Head of caudate nucleus (tissue), 42 donors: ENCODE results near the gene SEC24A.
A peak's percentile ranks its signal among the peaks of the same experiment; 100 is the strongest.
"Not testable (repeated sequence)": the region's sequence is repeated elsewhere in the genome, so short reads cannot be mapped to it uniquely, and the experiment has no call there.

ENCODE experiments used
- DNase-seq, 42 donors: peaks; one replicate each; pipeline versions ENCODE4 v3.0.0 to v3.0.0-alpha.2; 2020 to 2021; ENCODE audit warnings: mixed read lengths in 7 of 42
- intact Hi-C: fragments of 100-400 bp; cut with DNase I; formaldehyde crosslinking; loops from one replicate; pipeline ENCODE4 v1.15.0; 2022

Gene SEC24A

DNA sequence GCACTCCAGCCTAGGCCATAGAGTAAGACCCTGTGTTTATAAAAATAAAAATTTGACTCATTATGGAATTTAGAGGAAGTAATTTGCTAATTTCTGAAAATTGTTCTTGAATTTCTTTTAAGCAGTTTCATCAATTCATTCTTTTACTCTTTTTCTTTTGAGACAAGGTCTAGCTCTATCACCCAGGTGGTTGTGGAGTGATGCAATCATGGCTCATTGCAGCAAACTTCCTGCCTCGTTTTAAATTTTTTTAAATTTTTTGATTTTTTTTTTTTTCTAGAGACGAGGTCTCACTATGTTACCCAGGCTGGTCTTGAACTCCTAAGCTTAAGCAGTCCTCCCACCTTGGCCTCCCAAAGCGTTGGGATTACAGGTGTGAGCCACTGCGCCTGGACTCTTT lies 86.7 kb downstream of the SEC24A start:
- intact Hi-C loops: loop anchor here (5.0 to 10.0 kb wide), 2 partner anchors 80 to 172 kb away; partner anchors contain the start of gene PCBD2
- no peak for DNase-seq

DNA sequence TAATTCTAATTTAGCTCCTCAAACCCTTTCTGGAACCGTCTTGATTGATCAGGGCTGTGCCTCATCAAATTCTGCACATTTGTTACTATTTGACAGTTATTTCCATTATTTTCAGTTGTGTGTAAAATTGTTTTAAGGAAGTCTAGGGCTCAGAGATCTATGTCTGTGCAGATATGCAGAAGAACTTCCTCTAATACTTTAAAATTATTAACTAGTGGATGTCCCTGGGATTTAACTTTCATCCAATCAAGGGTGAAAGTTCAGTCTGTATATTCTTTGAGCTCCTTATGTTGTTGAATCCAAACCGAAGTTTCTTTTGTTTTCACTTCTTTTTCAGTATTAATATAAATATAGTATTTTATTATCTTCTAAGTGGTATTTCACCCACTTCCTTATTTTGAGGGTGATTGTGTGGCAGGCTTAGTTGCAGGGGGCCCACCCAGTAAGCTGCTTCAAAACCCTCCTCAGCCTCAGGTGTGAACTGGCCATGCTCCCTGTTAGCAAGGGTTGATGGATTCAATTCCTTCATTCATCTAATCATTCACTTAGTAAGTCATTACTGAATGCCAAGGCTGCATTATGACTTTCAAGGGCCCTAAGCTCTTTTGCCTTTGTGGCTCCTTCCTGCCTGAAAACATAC lies 87.7 kb downstream of the SEC24A start:
- no peak for DNase-seq
- intact Hi-C loops: loop anchor here (5.0 to 10.0 kb wide), 2 partner anchors 81 to 171 kb away; partner anchors contain the start of gene PCBD2

DNA sequence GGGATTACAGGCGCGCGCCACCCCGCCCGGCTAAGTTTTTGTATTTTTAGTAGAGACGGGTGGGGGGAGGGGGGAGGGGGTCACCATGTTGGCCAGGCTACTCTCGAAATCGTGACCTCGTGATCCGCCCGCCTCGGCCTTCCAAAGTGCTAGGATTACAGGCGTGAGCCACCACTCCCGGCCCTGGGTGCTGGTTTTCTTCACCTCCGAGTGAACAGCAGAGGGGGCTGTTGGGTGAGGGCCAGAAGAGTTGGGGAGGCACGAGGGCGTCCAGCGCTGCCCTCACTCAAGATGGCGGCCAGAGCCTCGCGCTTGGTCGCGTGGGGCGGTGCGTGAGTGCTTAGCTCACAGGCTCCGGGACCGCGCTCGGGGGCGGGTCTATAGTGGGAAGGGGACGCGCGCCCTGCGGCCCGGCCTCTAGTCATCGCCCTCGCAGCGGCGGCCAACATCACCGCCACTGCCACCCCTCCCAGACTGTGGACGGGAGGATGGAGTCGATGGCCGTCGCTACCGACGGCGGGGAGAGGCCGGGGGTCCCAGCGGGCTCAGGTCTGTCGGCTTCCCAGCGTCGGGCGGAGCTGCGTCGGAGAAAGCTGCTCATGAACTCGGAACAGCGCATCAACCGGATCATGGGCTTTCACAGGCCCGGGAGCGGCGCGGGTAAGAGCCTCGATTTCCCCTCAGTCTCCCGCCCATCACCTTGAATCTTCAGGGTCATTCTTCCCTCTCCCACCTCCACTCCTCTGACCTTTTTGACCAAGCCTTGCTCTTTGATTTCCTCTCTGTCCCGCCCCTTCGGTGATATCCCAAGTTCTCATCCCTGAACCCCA lies 89.8 kb downstream of the SEC24A start, which contains the start of gene CAMLG:
TSS of gene CAMLG (plus strand) at position 416 of the 830 bp plus-strand sequence. CDS start at position 489, 73 bp downstream.
- DNase-seq: peak; percentile 95 to 99 (median 98)
- intact Hi-C loops: loop anchor here (1.0 to 10.0 kb wide), 3 partner anchors 20 to 169 kb away; partner anchors contain the start of genes DDX46 and PCBD2

DNA sequence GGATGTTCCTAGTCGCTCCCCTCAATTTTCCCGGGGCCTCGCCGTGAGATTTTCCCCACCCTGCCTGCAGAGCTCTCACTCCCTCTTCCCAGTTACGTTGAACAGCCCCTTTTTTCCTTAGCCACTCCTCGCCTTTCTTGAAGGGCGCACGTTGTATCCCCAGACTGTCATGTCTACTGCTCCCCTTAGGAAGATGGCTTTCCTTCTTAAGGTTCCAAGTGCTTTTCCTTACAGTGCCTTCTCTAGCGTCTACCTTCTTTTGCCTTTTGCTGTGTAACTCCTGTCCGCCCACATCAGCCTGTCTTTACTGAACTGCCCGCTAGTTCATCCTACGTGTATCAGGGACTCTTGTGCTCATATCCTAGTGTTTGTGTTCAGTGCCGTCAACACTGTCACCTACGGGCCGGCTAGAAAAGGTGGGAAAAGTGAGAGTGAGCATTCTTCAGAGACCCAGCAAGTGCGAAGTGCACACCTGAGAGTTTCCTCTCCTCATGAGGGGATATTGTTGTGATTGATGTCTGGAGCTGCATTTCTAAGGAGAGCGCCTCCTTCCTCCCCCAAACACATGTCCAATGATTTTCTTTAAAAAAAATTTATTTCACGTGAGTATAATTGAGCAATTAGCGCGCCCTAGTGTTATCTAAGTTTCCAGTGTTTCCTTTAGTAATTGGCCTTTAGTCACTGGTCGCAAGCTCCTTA lies 90.5 kb downstream of the SEC24A start:
- intact Hi-C loops: loop anchor here (1.0 to 10.0 kb wide), 3 partner anchors 19 to 168 kb away; partner anchors contain the start of genes DDX46 and PCBD2
- peak in 26 of 42 donors; percentile 5 to 53 (median 24) for DNase-seq

- no peak for DNase-seq
- intact Hi-C loops: no loop called here
Observed at GRCh38 chr5:134741052-134741451, 92.5 kb downstream of the SEC24A start.

GRCh38 chr5:134742134-134742533 lies 93.5 kb downstream of the SEC24A start:
- intact Hi-C loops: no loop called here
- DNase-seq: no peak

DNA sequence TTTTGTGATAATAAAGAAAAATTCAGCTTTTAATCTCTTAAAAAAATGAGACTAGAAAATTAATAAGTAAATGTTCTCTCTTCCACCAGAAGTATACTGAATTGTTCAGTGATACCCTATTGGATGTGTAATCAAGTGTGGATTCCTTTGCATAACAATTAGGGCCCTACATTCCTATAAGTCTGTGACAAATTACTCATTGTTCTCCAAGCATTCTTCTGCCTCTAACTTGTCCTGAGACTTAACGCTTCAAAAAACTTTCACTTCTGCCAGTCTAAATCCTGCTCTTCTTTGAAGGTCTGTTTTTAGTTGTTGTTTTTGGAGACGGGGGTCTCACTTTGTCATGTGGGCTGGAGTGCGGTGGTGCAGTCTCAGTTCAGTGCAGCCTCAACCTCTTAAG lies 100.8 kb downstream of the SEC24A start:
- intact Hi-C loops: no loop called here
- DNase-seq: no peak

DNA sequence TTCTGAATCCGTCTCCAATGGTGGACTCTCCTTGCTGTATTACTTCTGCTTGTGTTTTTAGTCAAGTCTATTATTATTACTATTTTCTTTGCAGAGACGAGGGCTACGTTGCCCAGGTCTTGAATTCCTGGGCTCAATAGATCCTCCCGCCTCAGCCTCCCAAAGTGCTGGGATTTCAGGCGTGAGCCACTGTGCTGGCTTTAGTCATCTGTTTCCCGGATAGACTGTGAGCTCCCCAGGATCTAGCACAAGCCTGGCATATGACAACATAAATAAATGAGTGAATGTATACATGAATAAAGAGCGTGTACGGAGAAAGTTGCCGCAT lies 109.6 kb downstream of the SEC24A start:
- intact Hi-C loops: loop anchor here (1.0 to 10.0 kb wide), 2 partner anchors 20 to 87 kb away; partner anchors contain the start of genes C5orf24 and CAMLG
- peak in 3 of 42 donors; percentile 6 to 11 (median 6) for DNase-seq

GRCh38 chr5:134758504-134759341 lies 110.1 kb downstream of the SEC24A start, which contains the start of gene DDX46:
TSS of gene DDX46 (plus strand) at chr5:134758779. CDS start at chr5:134758939, 160 bp downstream.
- intact Hi-C loops: loop anchor here (1.0 to 10.0 kb wide), 2 partner anchors 20 to 86 kb away; partner anchors contain the start of genes C5orf24 and CAMLG
- peak; percentile 81 to 97 (median 93) for DNase-seq

DNA sequence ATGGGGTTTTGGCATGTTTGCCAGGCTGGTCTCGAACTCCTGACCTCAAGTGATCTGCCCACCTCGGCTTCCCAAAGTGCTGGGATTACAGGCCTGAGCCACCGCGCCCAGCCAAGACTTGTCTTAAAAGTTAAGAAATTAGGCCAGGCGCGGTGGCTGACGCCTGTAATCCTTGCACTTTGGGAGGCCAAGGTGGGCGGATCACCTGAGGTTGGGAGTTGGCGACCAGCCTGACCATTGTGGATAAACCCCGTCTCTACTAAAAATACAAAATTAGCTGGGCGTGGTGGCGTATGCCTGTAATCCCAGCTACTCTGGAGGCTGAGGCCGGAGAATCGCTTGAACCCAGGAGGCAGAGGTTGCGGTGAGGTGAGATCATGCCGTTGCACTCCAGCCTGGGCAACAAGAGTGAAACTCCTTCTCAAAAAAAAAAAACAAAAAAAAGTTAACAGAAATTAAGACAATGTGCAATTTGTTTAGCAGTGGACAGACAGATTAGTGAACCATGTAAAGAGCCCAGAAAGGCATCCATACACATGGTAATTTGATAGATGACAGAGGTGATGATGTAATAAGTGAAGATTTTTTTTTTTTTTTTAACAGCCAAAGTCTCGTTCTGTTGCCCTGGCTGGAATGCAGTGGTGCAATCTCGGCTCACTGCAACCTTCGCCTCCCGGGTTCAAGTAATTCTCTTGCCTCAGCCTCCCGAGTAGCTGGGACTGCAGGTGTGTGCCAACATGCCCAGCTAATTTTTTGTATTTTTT lies 119.1 kb downstream of the SEC24A start:
- intact Hi-C loops, DNase-seq: not testable (repeated sequence)

- intact Hi-C loops: no loop called here
- DNase-seq: no peak
Observed at GRCh38 chr5:134769206-134769605, 120.6 kb downstream of the SEC24A start.

DNA sequence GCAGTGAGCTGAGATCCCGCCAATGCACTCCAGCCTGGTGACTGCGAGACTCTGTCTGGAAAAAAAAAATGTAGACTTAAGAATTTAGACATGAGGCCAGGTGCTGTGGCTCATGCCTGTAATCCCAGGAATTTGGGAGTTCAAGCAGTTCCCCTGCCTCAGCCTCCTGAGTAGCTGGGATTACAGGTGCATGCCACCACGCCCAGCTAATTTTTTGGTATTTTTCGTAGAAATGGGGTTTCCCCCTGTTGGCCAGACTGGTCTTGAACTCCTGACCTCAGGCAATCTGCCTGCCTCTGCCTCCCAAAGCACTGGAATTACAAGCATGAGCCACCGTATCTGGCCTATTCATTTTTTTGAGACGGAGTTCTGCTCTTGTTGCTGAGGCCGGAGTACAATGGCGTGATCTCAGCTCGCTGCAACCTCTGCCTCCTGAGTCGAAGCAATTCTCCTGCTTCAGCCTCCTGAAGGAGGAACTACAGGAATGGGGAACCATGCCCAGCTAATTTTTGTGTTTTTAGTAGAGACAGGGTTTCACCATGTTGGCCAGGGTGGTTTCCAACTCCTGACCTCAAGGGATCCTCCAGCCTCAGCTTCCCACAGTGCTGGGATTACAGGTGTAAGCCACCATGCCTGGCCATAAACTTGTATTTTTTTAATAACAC lies 124.0 kb downstream of the SEC24A start:
- no peak for DNase-seq
- intact Hi-C loops: no loop called here

- DNase-seq: no peak
- intact Hi-C loops: no loop called here
Observed at GRCh38 chr5:134777366-134777765, 128.8 kb downstream of the SEC24A start.
